CD4-positive, alpha-beta memory T cell (primary cell): ENCODE data around the gene CLEC16A. TPM values are rescaled to one million over a fixed set of nuclear protein-coding genes. Genes with fewer than 3 reads are reported as not detected.
A peak's percentile ranks its signal among the peaks of the same experiment; 100 is the strongest.

Experiments
- CTCF ChIA-PET: fragments of 350-600 bp; sonication (Branson Sonifier 250); formaldehyde crosslinking; loops from one replicate; lab custom pipeline; 2021; ENCODE audit warnings: inconsistent platforms; ENCODE audit not compliant: partially characterized antibody; lab: Charles Lee
- POLR2A ChIA-PET: fragments of 350-600 bp; sonication (Branson Sonifier 250); formaldehyde crosslinking; loops from one replicate; lab custom pipeline; 2021; ENCODE audit not compliant: partially characterized antibody; lab: Charles Lee
- DNase-seq, 5 donors: peaks; one replicate each; pipeline versions ENCODE4 v3.0.0 to v3.0.0-alpha.2; 2020 to 2022; ENCODE audit warnings: mixed read lengths in 1 of 5
- H3K27ac ChIP-seq: one replicate; pipeline ENCODE4 v1.7.0; 2013; ENCODE audit warnings: low read depth, low read length
- H3K27me3 ChIP-seq: 2 replicates; pipeline ENCODE4 v1.7.0; 2013; ENCODE audit warnings: mild to moderate bottlenecking, low read length, moderate library complexity; ENCODE audit not compliant: insufficient read depth
- H3K36me3 ChIP-seq: 2 replicates; pipeline ENCODE4 v1.7.0; 2013; ENCODE audit warnings: mild to moderate bottlenecking, low read length, moderate library complexity; ENCODE audit not compliant: insufficient read depth
- H3K4me1 ChIP-seq: 2 replicates; pipeline ENCODE4 v1.7.0; 2013; ENCODE audit warnings: mild to moderate bottlenecking, low read length, moderate library complexity; ENCODE audit not compliant: insufficient read depth
- H3K4me3 ChIP-seq, 2 donors: one replicate each; pipeline ENCODE4 v1.7.0; 2013; ENCODE audit warnings: low read length in 2 of 2, mild to moderate bottlenecking in 1 of 2
- H3K9me3 ChIP-seq, 2 donors: one replicate each; pipeline ENCODE4 v1.7.0; 2013; ENCODE audit warnings: low read length in 2 of 2, control low read depth in 1 of 2; ENCODE audit not compliant: control insufficient read depth in 1 of 2
- H3K27ac Mint-ChIP-seq, 7 donors: one replicate each; pipeline ENCODE4 v1.8.0; 2020 to 2021; ENCODE audit warnings: mixed read lengths in 7 of 7, mild to moderate bottlenecking in 6 of 7, inconsistent platforms in 3 of 7, moderate library complexity in 3 of 7
- H3K27me3 Mint-ChIP-seq, 2 donors: one replicate each; pipeline ENCODE4 v1.8.0; 2020 to 2021; ENCODE audit warnings: mixed read lengths in 2 of 2
- H3K36me3 Mint-ChIP-seq, 2 donors: one replicate each; pipeline ENCODE4 v1.8.0; 2020 to 2021; ENCODE audit warnings: mixed read lengths in 2 of 2, inconsistent platforms in 1 of 2, mild to moderate bottlenecking in 1 of 2
- H3K4me1 Mint-ChIP-seq, 4 donors: one replicate each; pipeline ENCODE4 v1.8.0; 2020 to 2021; ENCODE audit warnings: mixed read lengths in 4 of 4, mild to moderate bottlenecking in 1 of 4
- H3K4me3 Mint-ChIP-seq, 8 donors: one replicate each; pipeline ENCODE4 v1.8.0; 2020 to 2021; ENCODE audit warnings: mixed read lengths in 8 of 8, mild to moderate bottlenecking in 7 of 8, moderate library complexity in 6 of 8, inconsistent platforms in 3 of 8
- H3K9me3 Mint-ChIP-seq, 8 donors: one replicate each; pipeline ENCODE4 v1.8.0; 2020 to 2021; ENCODE audit warnings: mixed read lengths in 8 of 8, mild to moderate bottlenecking in 5 of 8, inconsistent platforms in 3 of 8, moderate library complexity in 1 of 8
- intact Hi-C: fragments of 100-400 bp; cut with micrococcal nuclease; formaldehyde crosslinking; loops from one replicate; pipeline ENCODE4 v1.15.1; 2023
- polyA plus RNA-seq, 2 donors: library from polyadenylated mRNA; unstranded; fragments of 300-500 nt; fragmentation: Illumina TruSeq; gene quantifications; one replicate each; pipeline ENCODE4 v1.2.3, GENCODE V29; 2021
- total RNA-seq, 2 experiments: library from RNA; stranded (reverse); gene quantifications; one replicate each; pipeline ENCODE4 v1.2.3, GENCODE V29; 2021

The CLEC16A gene
- total and polyA plus RNA-seq, 4 experiments from 2014 or later, result 5.2 to 28.4 (median 24.5) TPM

DNA sequence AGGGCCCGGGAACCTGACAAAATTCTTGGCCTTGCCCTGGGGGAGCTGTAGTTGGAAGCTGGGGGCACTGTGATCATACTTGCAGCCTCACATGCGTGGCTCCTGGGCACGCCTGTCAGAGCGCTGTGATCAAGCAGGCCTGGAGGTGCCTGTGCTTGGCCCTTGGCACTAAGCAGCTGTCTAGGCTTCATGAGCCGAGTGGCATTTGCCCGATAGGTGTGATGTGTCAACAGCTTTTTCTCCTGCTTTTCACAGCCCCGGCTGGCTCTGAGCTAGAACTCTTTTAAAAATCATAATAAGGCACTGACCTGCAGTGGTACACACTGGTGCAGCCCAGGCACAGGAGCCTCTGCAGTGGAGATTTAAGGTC lies 197.9 kb downstream of the CLEC16A start:
- Mint-ChIP-seq H3K4me3 (no peak overlapping the region), H3K36me3 (peaks cover 4 to 7% of the 10 kb centered on the region in 2 donors), H3K27me3 (no peaks in the 10 kb centered on the region), H3K4me1 (peaks cover 15 to 34% (median 27%) of the 10 kb centered on the region in 4 donors), H3K9me3 (no peaks in the 10 kb centered on the region), H3K27ac (no peak overlapping the region)
- Histone ChIP-seq H3K27me3 (no peaks in the 10 kb centered on the region), H3K36me3 (no peaks in the 10 kb centered on the region), H3K9me3 (no peaks in the 10 kb centered on the region), H3K4me1 (peaks cover 24% of the 10 kb centered on the region), H3K4me3 (no peak overlapping the region), H3K27ac (no peak overlapping the region)
- ChIA-PET POLR2A (interaction anchor here (1.7 kb wide), 1 partner anchor 114 kb away, joined by 6 read pairs; the partner anchor contains the start of gene SOCS1), CTCF (interaction anchor here (2.0 kb wide), 1 partner anchor 113 kb away, joined by 5 read pairs; the partner anchor contains the start of gene SOCS1)
- intact Hi-C loops, result no loop called here
- DNase-seq, result no peak

DNA sequence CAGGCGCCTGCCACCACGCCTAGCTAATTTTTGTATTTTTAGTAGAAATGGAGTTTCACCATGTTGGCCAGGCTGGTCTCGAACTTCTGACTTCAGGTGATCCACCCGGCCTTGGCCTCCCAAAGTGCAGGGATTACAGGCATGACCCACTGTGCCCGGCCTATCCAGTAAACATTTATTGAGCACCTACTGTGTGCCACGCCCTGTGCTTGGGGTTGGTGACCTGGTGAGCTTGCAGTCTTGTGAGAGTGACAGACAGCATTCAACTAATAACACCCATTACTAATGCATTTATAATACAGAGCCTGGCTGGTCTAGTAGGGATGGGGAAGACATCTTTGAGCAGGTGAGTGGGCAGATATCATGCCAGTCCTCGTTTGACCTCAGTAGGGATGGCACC lies 198.6 kb downstream of the CLEC16A start:
- ChIA-PET POLR2A (no interaction called here), CTCF (interaction anchor here (2.0 kb wide), 1 partner anchor 113 kb away, joined by 5 read pairs; the partner anchor contains the start of gene SOCS1)
- H3K4me1 Mint-ChIP-seq, result peaks cover 15 to 29% (median 25%) of the 10 kb centered on the region in 4 donors
- H3K36me3 ChIP-seq, result no peaks in the 10 kb centered on the region
- no peak overlapping the region for H3K27ac Mint-ChIP-seq
- H3K9me3 Mint-ChIP-seq, result no peaks in the 10 kb centered on the region
- DNase-seq, result no peak
- H3K36me3 Mint-ChIP-seq, result peaks cover 4 to 5% of the 10 kb centered on the region in 2 donors
- H3K4me3 ChIP-seq, result no peak overlapping the region
- H3K4me3 Mint-ChIP-seq, result no peak overlapping the region
- no peaks in the 10 kb centered on the region for H3K27me3 Mint-ChIP-seq
- no peak overlapping the region for H3K27ac ChIP-seq
- no peaks in the 10 kb centered on the region for H3K9me3 ChIP-seq
- intact Hi-C loops, result no loop called here
- peaks cover 24% of the 10 kb centered on the region for H3K4me1 ChIP-seq
- no peaks in the 10 kb centered on the region for H3K27me3 ChIP-seq

DNA sequence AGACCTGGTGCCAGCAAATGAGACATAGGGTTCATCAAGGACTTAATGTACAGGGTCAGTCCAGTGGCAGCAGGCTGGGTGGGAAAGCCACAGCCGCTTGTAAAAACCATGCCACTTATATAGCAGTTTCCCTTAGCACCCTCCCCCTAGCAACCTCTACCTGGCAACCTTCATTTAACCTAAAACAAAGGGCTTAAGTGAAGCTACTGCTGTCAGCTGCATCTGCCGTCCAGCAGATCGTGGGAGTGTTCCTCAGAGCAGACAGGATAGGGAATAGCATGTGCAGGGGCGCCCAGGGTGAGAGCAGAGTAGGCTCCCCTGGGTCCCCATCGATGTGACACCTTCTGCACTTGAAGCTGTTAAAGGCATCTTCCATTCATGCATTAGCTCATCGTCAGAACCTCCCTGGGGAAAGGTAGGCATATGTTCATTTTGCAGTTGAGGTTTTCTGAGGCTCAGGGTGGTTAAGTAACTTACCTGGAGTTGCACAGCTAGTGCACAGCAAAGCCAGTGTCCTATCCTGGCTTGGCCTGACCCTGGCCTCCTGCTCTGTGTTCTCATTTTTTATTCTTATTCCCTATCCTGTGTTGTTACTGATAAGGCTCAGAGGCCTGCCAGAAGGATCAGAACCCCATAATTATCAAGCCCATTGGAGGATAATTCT lies 199.1 kb downstream of the CLEC16A start:
- H3K27me3 Mint-ChIP-seq, result no peaks in the 10 kb centered on the region
- ChIA-PET POLR2A (interaction anchor here (0.9 kb wide), 1 partner anchor 112 kb away, joined by 3 read pairs; the partner anchor contains the start of gene SOCS1), CTCF (interaction anchor here (2.0 kb wide), 1 partner anchor 112 kb away, joined by 5 read pairs; the partner anchor contains the start of gene SOCS1)
- H3K27ac Mint-ChIP-seq, result peak overlapping the region in 1 of 7 donors; percentile 0
- Histone ChIP-seq H3K36me3 (no peaks in the 10 kb centered on the region), H3K27ac (no peak overlapping the region), H3K4me1 (peaks cover 24% of the 10 kb centered on the region), H3K9me3 (no peaks in the 10 kb centered on the region), H3K27me3 (no peaks in the 10 kb centered on the region), H3K4me3 (no peak overlapping the region)
- no peaks in the 10 kb centered on the region for H3K9me3 Mint-ChIP-seq
- no peak for DNase-seq
- H3K4me1 Mint-ChIP-seq, result peaks cover 12 to 24% (median 20%) of the 10 kb centered on the region in 4 donors
- no peak overlapping the region for H3K4me3 Mint-ChIP-seq
- intact Hi-C loops, result no loop called here
- H3K36me3 Mint-ChIP-seq, result peaks cover 4 to 5% of the 10 kb centered on the region in 2 donors

DNA sequence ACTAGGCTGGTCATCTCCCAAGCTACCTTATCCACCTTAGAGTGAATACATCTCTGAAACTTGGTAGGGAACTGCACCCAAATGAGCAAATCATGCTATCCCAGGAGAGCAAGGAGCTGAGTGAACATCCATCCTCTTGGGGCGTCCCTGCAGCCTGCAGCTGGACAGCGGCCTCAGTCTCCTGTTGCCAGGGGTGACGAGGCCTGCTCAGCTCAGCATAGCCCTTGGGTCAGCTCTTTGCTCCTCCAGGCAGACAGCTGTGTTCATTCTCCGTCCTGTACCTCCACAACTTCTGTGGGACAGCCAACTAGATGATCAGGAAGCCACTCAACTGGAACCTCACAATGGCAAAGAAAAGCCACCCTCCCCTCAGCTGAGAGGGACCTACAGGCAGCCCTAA lies 199.8 kb downstream of the CLEC16A start:
- intact Hi-C loops, result no loop called here
- H3K9me3 ChIP-seq, result no peaks in the 10 kb centered on the region
- Mint-ChIP-seq H3K27ac (peak overlapping the region in 1 of 7 donors; percentile 25), H3K4me3 (no peak overlapping the region), H3K9me3 (no peaks in the 10 kb centered on the region), H3K4me1 (peaks cover 11 to 19% (median 16%) of the 10 kb centered on the region in 4 donors), H3K36me3 (peaks cover 6 to 8% of the 10 kb centered on the region in 2 donors), H3K27me3 (no peaks in the 10 kb centered on the region)
- CTCF ChIA-PET, result interaction anchor here (2.0 kb wide), 1 partner anchor 111 kb away, joined by 5 read pairs; the partner anchor contains the start of gene SOCS1
- no peaks in the 10 kb centered on the region for H3K27me3 ChIP-seq
- H3K4me3 ChIP-seq, result no peak overlapping the region
- peaks cover 17% of the 10 kb centered on the region for H3K4me1 ChIP-seq
- DNase-seq, result no peak
- H3K27ac ChIP-seq, result no peak overlapping the region
- POLR2A ChIA-PET, result interaction anchor here (0.9 kb wide), 1 partner anchor 112 kb away, joined by 3 read pairs; the partner anchor contains the start of gene SOCS1
- H3K36me3 ChIP-seq, result no peaks in the 10 kb centered on the region

DNA sequence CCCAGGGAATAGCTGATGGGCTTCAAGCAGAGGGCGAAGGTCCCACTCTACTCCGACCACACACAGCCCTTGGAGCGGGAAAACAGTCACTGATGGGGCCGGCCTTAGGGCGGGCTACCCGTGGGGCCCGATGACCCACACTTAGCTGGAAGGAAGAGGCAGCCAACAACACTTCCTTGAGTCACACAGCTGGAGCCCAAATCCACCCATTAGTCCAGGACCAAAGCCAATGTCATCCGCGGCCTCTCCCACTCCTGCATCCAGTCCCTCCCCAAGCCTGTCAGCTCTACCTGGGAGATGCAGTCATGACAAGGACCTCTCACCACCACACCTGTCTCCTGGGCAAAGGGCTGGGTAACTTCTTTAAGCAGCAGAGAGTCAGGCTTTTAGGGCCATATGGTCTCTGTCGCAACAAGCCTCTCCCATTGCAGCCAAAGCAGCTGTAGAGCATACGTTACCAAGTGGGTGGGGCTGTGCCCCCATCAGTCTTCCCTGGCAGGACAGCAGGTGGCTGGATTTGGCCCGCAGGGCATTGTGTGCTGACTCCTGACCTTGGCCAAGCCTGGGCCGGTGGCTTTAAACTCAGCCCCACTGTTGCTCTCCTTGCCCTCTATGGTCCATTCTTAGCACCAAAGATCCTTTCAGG lies 200.9 kb downstream of the CLEC16A start:
- no peak overlapping the region for H3K4me3 ChIP-seq
- intact Hi-C loops, result no loop called here
- peaks cover 2 to 7% (median 5%) of the 10 kb centered on the region in 4 donors for H3K4me1 Mint-ChIP-seq
- no peaks in the 10 kb centered on the region for H3K27me3 ChIP-seq
- POLR2A ChIA-PET, result no interaction called here
- no peak overlapping the region for H3K4me3 Mint-ChIP-seq
- H3K27ac ChIP-seq, result no peak overlapping the region
- H3K36me3 ChIP-seq, result no peaks in the 10 kb centered on the region
- H3K9me3 ChIP-seq, result no peaks in the 10 kb centered on the region
- H3K27me3 Mint-ChIP-seq, result no peaks in the 10 kb centered on the region
- H3K9me3 Mint-ChIP-seq, result no peaks in the 10 kb centered on the region
- H3K36me3 Mint-ChIP-seq, result peaks cover 6 to 15% of the 10 kb centered on the region in 2 donors
- CTCF ChIA-PET, result no interaction called here
- peaks cover 6% of the 10 kb centered on the region for H3K4me1 ChIP-seq
- no peak overlapping the region for H3K27ac Mint-ChIP-seq
- no peak for DNase-seq

DNA sequence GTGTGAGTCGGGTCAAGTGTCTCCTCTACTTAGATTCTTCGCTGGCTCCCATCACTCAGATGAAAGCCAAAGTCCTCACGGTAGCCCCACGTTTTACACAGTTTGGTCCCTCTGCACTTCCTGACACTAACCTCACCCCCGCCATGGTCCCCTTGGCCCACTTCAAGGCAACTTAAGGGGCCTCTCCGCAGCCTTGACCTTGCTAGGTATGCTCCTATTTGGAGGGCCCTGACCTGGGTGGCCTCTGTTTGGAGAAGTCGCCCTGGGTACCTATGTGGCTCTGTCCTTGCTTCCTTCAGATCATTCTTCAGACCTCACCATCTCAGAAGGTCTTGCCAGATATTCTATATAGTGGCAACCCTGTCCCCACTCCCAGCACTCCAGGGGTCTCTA lies 201.5 kb downstream of the CLEC16A start:
- H3K27ac ChIP-seq, result no peak overlapping the region
- Mint-ChIP-seq H3K27me3 (no peaks in the 10 kb centered on the region), H3K4me3 (no peak overlapping the region), H3K27ac (peak overlapping the region in 2 of 7 donors; percentile 16 to 55), H3K36me3 (peaks cover 6 to 21% of the 10 kb centered on the region in 2 donors), H3K9me3 (no peaks in the 10 kb centered on the region), H3K4me1 (peaks cover 0 to 2% (median 1%) of the 10 kb centered on the region in 4 donors)
- H3K36me3 ChIP-seq, result no peaks in the 10 kb centered on the region
- DNase-seq, result no peak
- no peaks in the 10 kb centered on the region for H3K27me3 ChIP-seq
- no peak overlapping the region for H3K4me3 ChIP-seq
- POLR2A ChIA-PET, result no interaction called here
- peaks cover under 1% of the 10 kb centered on the region for H3K4me1 ChIP-seq
- intact Hi-C loops, result no loop called here
- CTCF ChIA-PET, result no interaction called here
- H3K9me3 ChIP-seq, result no peaks in the 10 kb centered on the region

DNA sequence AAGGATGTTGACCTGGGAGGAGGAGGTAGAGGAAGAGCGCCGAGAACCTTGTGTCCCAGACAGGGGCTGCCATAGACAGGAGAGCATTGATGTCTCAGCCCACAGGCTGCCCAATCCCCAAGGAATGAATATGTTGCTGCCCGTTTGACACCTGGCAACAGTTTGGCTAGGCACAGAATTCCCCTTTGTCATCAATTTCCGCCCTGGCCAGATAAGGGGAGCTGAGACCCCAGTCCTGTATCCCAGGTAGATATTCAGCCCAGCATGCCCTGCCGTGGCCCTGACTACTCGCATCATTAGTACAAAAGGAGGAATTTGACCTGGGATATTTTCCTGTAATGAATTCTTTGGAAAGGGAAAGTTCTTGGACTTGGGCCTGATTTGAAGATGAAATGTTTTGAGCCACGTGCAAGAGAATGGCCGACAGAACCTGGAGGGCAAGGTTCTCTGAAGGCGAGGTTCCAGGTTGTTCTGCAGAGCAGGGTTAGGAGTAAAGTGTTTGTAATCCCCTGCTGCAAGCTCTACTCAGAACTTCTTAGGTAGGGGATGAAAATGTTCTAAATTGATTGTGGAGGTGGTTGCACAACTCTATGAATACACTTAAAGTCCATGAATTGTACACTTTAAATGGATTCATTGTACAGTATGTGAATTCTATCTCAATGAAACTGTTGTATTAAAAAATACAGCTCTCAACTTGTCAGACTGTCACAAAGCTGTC lies 202.8 kb downstream of the CLEC16A start:
- H3K27me3 ChIP-seq, result no peaks in the 10 kb centered on the region
- no peaks in the 10 kb centered on the region for H3K9me3 ChIP-seq

More for the DNA sequence above, 202.8 kb downstream of the CLEC16A start:
- ChIA-PET POLR2A (no interaction called here), CTCF (no interaction called here)
- Mint-ChIP-seq H3K4me3 (no peak overlapping the region), H3K27me3 (no peaks in the 10 kb centered on the region), H3K4me1 (no peaks in the 10 kb centered on the region), H3K9me3 (no peaks in the 10 kb centered on the region), H3K27ac (peak overlapping the region in 2 of 7 donors; percentile 3 to 53), H3K36me3 (peaks cover 6 to 26% of the 10 kb centered on the region in 2 donors)
- no peak overlapping the region for H3K4me3 ChIP-seq
- intact Hi-C loops, result no loop called here
- no peaks in the 10 kb centered on the region for H3K36me3 ChIP-seq
- no peak overlapping the region for H3K27ac ChIP-seq
- H3K4me1 ChIP-seq, result no peaks in the 10 kb centered on the region
- no peak for DNase-seq
